Gastroesophageal sphincter (tissue), 3 donors: ENCODE data around the gene CAMK1D.

Experiments used
- EP300 ChIP-seq: sonication (generic); formaldehyde crosslinking; IDR thresholded peaks from one replicate; pipeline ENCODE4 v1.6.1; 2017; ENCODE audit warnings: antibody characterized with exemption, mild to moderate bottlenecking
- POLR2AphosphoS5 ChIP-seq: sonication (generic); formaldehyde crosslinking; IDR thresholded peaks from one replicate; pipeline ENCODE4 v1.6.1; 2017; ENCODE audit warnings: antibody characterized with exemption
- TF ChIP-seq, protein P1 (sequence below), 4 experiments: fragments of 200-600 bp in 2 of 4; fragments of 450-650 bp in 2 of 4; sonication (generic) in 1 of 4; IDR thresholded peaks; one replicate each; pipeline ENCODE4 v1.5.1; 2017 to 2019; ENCODE audit warnings: antibody characterized with exemption in 4 of 4, mild to moderate bottlenecking in 2 of 4, moderate library complexity in 2 of 4

DNA sequence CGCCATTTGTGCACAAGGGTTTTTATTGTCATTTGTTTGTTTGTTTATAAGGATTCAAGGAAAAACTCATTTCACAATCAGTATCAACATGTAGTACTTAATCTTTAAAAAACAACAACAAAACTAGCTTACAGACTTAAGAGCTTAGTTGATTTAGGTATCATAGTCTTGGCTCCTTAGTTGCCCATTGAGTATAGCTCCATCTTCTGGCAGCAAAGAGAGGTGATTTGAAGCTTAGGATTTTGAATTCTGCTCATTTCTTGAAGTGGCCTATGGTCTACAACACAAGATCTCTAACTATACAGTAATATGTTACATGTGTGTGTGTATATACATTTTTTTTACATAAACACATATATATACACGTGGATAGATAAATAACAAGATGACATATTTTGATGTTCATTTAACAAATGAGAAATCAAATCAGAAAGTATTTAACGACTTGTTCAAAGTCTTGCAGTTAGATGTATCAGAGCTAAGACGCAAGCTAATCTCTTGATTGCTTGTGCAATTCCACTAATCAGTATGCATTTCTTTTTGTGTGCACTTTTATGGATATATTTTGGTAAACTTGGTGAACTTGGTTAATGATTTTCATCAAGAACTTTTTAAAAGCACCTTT is 307.3 kb downstream of the CAMK1D start:
- TF ChIP-seq, protein P1, sequence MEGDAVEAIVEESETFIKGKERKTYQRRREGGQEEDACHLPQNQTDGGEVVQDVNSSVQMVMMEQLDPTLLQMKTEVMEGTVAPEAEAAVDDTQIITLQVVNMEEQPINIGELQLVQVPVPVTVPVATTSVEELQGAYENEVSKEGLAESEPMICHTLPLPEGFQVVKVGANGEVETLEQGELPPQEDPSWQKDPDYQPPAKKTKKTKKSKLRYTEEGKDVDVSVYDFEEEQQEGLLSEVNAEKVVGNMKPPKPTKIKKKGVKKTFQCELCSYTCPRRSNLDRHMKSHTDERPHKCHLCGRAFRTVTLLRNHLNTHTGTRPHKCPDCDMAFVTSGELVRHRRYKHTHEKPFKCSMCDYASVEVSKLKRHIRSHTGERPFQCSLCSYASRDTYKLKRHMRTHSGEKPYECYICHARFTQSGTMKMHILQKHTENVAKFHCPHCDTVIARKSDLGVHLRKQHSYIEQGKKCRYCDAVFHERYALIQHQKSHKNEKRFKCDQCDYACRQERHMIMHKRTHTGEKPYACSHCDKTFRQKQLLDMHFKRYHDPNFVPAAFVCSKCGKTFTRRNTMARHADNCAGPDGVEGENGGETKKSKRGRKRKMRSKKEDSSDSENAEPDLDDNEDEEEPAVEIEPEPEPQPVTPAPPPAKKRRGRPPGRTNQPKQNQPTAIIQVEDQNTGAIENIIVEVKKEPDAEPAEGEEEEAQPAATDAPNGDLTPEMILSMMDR (IDR thresholded peaks at IDR 0.05) = peak; percentile 59 to 74 (median 68)
- TF ChIP-seq EP300 (no peak), POLR2AphosphoS5 (peak; percentile 15)
